Right lung (tissue), 5 donors: Measurements from ENCODE around the gene SMAP1. TPM values are rescaled to one million over a fixed set of nuclear protein-coding genes. Genes with fewer than 3 reads are reported as not detected.

Source experiments
- DNase-seq, 2 donors: peaks; one replicate each; pipeline ENCODE4 v3.0.0-alpha.2; 2013
- polyA plus RNA-seq, 5 donors: library from polyadenylated mRNA; unstranded; fragments of 120-200 nt; gene quantifications; one replicate each; pipeline versions ENCODE4 v1.2.1 to v1.2.3, GENCODE V29; 2013; ENCODE audit warnings: inconsistent platforms in 1 of 5, low replicate concordance in 1 of 5; ENCODE audit not compliant: insufficient read length in 5 of 5, insufficient read depth in 1 of 5

The SMAP1 gene
- polyA plus RNA-seq, 5 donors = 23.2 to 30.6 (median 30.1) TPM

GRCh38 chr6:70886071-70886470, 218.4 kb downstream of the SMAP1 start:
- no peak for DNase-seq

- DNase-seq = no peak
Measured at GRCh38 chr6:70886661-70887060, 219.0 kb downstream of the SMAP1 start.

GRCh38 chr6:70889270-70889669, 221.6 kb downstream of the SMAP1 start:
- no peak for DNase-seq

DNA sequence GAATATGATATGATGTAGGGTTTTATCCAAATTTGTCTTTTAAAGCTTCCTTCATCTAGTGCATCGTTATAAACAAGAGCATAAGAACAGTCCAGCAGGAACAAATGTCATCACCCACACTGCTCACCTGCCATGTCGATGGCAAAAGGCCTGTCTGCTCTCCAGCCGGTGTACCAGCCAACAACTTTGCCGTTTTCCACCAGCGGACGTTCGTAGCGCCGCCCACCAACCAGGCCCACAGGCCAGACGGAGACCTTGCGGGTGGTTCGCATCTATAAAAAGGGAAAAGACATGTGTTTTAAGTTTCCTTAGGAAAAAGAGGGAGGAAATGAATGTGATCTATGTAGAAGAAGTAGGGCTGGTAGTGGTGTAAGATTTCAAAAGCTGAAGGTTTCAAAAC, 226.3 kb downstream of the SMAP1 start:
- DNase-seq = no peak

DNA sequence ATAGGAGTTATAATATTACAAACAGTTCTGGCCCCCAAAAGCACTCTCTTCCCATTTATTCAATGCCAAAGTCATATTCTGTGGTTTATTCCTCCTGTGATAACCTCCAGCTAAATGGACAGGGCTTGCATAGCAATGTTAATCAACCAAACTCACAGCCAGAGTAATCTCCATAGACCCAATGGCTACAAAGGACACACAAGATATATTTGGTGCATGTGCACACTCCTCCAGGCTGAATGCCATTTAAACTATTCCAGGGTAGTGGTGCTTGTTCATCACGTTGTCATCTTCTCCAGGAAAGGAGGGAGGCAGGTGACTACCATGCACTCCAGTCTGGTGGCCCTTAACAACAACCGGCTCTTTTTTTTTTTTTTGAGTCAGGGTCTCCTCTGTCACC, 232.4 kb downstream of the SMAP1 start:
- no peak for DNase-seq

DNA sequence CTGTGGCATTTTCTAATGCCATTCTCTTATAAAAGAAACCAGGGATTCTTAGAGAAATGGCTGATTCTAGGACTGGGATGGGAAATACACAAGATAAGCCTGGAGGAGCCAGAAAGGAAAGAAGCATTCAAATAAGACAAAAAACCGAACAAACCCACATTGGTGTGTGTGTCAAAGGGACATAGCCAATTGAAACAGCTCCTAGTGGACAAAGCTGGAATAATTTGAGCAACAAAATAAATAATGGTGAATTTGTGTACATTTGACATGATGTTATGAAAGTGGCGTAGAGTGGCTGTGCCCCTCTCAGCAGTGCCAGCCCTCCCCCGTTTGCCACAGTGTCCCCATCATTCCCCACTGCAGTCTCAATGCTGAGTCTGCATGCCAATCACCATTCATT, 233.6 kb downstream of the SMAP1 start:
- no peak for DNase-seq

GRCh38 chr6:70903665-70904452, 236.2 kb downstream of the SMAP1 start:
- no peak for DNase-seq

DNA sequence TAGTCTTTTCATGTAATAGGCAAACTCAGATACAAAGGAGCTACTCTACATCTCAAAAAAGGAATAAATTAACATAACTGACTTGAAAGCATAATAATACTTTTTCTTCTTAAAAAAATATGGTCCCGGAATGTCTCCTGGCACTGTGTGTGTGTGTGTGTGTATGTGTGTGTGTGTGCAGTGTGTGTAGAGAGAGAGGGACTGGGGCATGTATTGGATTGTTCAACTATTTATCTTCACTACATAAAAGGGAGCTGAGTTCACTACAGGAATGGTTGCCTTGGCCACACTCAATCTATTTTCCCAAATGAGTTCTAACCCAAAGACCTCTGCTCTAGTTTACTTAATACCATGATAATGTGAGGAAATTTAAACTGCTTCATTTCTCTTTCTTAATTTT, 238.1 kb downstream of the SMAP1 start:
- DNase-seq = no peak

Other genes starting within 250 kb of the SMAP1 start
- 10 to 100 TPM; 16.0 to 22.1 (median 19.3) TPM for gene SDHAF4, start 101.0 kb upstream of the SMAP1 start, polyA plus RNA-seq